ENCODE results near the gene RAD51B.

The RAD51B gene

GRCh38 chr14:68135566-68135965 is 316.0 kb downstream of the RAD51B start:
- Mint-ChIP-seq H3K27me3 (no peaks in the 10 kb centered on the region), H3K4me3 (no peak overlapping the region), H3K36me3 (ENCODE audit: low read depth) (no peaks in the 10 kb centered on the region), H3K27ac (no peak overlapping the region), H3K4me1 (ENCODE audit: low read depth) (peaks cover 4% of the 10 kb centered on the region), H3K9me3 (no peaks in the 10 kb centered on the region)

GRCh38 chr14:68137704-68138619 is 318.4 kb downstream of the RAD51B start:
- Mint-ChIP-seq H3K4me3 (no peak overlapping the region), H3K27ac (no peak overlapping the region), H3K27me3 (no peaks in the 10 kb centered on the region), H3K36me3 (ENCODE audit: low read depth) (no peaks in the 10 kb centered on the region), H3K4me1 (ENCODE audit: low read depth) (peaks cover 4% of the 10 kb centered on the region), H3K9me3 (no peaks in the 10 kb centered on the region)

GRCh38 chr14:68139431-68140075 is 320.0 kb downstream of the RAD51B start:
- Mint-ChIP-seq H3K9me3 (no peaks in the 10 kb centered on the region), H3K27me3 (no peaks in the 10 kb centered on the region), H3K27ac (no peak overlapping the region), H3K4me1 (ENCODE audit: low read depth) (peaks cover 19% of the 10 kb centered on the region), H3K36me3 (ENCODE audit: low read depth) (no peaks in the 10 kb centered on the region), H3K4me3 (no peak overlapping the region)

- Mint-ChIP-seq H3K27me3 (no peaks in the 10 kb centered on the region), H3K27ac (no peak overlapping the region), H3K4me1 (ENCODE audit: low read depth) (peaks cover 23% of the 10 kb centered on the region), H3K36me3 (ENCODE audit: low read depth) (no peaks in the 10 kb centered on the region), H3K9me3 (no peaks in the 10 kb centered on the region), H3K4me3 (no peak overlapping the region)
Observed at GRCh38 chr14:68140076-68140741, 320.6 kb downstream of the RAD51B start.

- no peaks in the 10 kb centered on the region for H3K36me3 Mint-ChIP-seq (ENCODE audit: low read depth)
- H3K27me3 Mint-ChIP-seq: no peaks in the 10 kb centered on the region
- H3K4me1 Mint-ChIP-seq (ENCODE audit: low read depth): peaks cover 23% of the 10 kb centered on the region
- H3K9me3 Mint-ChIP-seq: no peaks in the 10 kb centered on the region
- no peak overlapping the region for H3K4me3 Mint-ChIP-seq
- H3K27ac Mint-ChIP-seq: no peak overlapping the region
Observed at GRCh38 chr14:68140806-68141205, 321.2 kb downstream of the RAD51B start.

GRCh38 chr14:68141281-68142088 is 321.9 kb downstream of the RAD51B start:
- H3K9me3 Mint-ChIP-seq: no peaks in the 10 kb centered on the region
- H3K4me1 Mint-ChIP-seq (ENCODE audit: low read depth): peaks cover 23% of the 10 kb centered on the region
- H3K27me3 Mint-ChIP-seq: no peaks in the 10 kb centered on the region
- no peak overlapping the region for H3K4me3 Mint-ChIP-seq
- H3K27ac Mint-ChIP-seq: peak overlapping the region; percentile 55
- H3K36me3 Mint-ChIP-seq (ENCODE audit: low read depth): no peaks in the 10 kb centered on the region

GRCh38 chr14:68143341-68143841 is 323.8 kb downstream of the RAD51B start:
- peak overlapping the region; percentile 22 for H3K27ac Mint-ChIP-seq
- H3K27me3 Mint-ChIP-seq: no peaks in the 10 kb centered on the region
- H3K4me1 Mint-ChIP-seq (ENCODE audit: low read depth): peaks cover 23% of the 10 kb centered on the region
- peaks cover 7% of the 10 kb centered on the region for H3K36me3 Mint-ChIP-seq (ENCODE audit: low read depth)
- H3K9me3 Mint-ChIP-seq: peaks cover 5% of the 10 kb centered on the region
- H3K4me3 Mint-ChIP-seq: no peak overlapping the region

- Mint-ChIP-seq H3K4me1 (ENCODE audit: low read depth) (peaks cover 23% of the 10 kb centered on the region), H3K9me3 (peaks cover 12% of the 10 kb centered on the region), H3K27me3 (no peaks in the 10 kb centered on the region), H3K27ac (no peak overlapping the region), H3K36me3 (ENCODE audit: low read depth) (peaks cover 13% of the 10 kb centered on the region), H3K4me3 (no peak overlapping the region)
Observed at GRCh38 chr14:68144051-68144681, 324.6 kb downstream of the RAD51B start.

GRCh38 chr14:68145036-68145435 is 325.5 kb downstream of the RAD51B start:
- Mint-ChIP-seq H3K36me3 (ENCODE audit: low read depth) (peaks cover 13% of the 10 kb centered on the region), H3K27ac (no peak overlapping the region), H3K4me3 (no peak overlapping the region), H3K9me3 (peaks cover 12% of the 10 kb centered on the region), H3K27me3 (no peaks in the 10 kb centered on the region), H3K4me1 (ENCODE audit: low read depth) (peaks cover 22% of the 10 kb centered on the region)

GRCh38 chr14:68145539-68145938 is 326.0 kb downstream of the RAD51B start:
- Mint-ChIP-seq H3K4me1 (ENCODE audit: low read depth) (peaks cover 20% of the 10 kb centered on the region), H3K27ac (no peak overlapping the region), H3K9me3 (peaks cover 14% of the 10 kb centered on the region), H3K27me3 (no peaks in the 10 kb centered on the region), H3K36me3 (ENCODE audit: low read depth) (peaks cover 16% of the 10 kb centered on the region), H3K4me3 (no peak overlapping the region)

- peaks cover 25% of the 10 kb centered on the region for H3K36me3 Mint-ChIP-seq (ENCODE audit: low read depth)
- peaks cover 24% of the 10 kb centered on the region for H3K9me3 Mint-ChIP-seq
- H3K27ac Mint-ChIP-seq: no peak overlapping the region
- no peaks in the 10 kb centered on the region for H3K27me3 Mint-ChIP-seq
- no peak overlapping the region for H3K4me3 Mint-ChIP-seq
- peaks cover 20% of the 10 kb centered on the region for H3K4me1 Mint-ChIP-seq (ENCODE audit: low read depth)
Observed at GRCh38 chr14:68146818-68147217, 327.2 kb downstream of the RAD51B start.

GRCh38 chr14:68147303-68147702 is 327.7 kb downstream of the RAD51B start:
- peaks cover 28% of the 10 kb centered on the region for H3K36me3 Mint-ChIP-seq (ENCODE audit: low read depth)
- peaks cover 24% of the 10 kb centered on the region for H3K9me3 Mint-ChIP-seq
- H3K27me3 Mint-ChIP-seq: no peaks in the 10 kb centered on the region
- H3K4me3 Mint-ChIP-seq: no peak overlapping the region
- H3K4me1 Mint-ChIP-seq (ENCODE audit: low read depth): peaks cover 20% of the 10 kb centered on the region
- no peak overlapping the region for H3K27ac Mint-ChIP-seq

- H3K9me3 Mint-ChIP-seq: peaks cover 29% of the 10 kb centered on the region
- peaks cover 34% of the 10 kb centered on the region for H3K36me3 Mint-ChIP-seq (ENCODE audit: low read depth)
- H3K27ac Mint-ChIP-seq: no peak overlapping the region
- H3K27me3 Mint-ChIP-seq: no peaks in the 10 kb centered on the region
- H3K4me3 Mint-ChIP-seq: no peak overlapping the region
- peaks cover 17% of the 10 kb centered on the region for H3K4me1 Mint-ChIP-seq (ENCODE audit: low read depth)
Observed at GRCh38 chr14:68148276-68148675, 328.7 kb downstream of the RAD51B start.

GRCh38 chr14:68148763-68149162 is 329.2 kb downstream of the RAD51B start:
- no peak overlapping the region for H3K27ac Mint-ChIP-seq
- H3K27me3 Mint-ChIP-seq: no peaks in the 10 kb centered on the region
- peaks cover 12% of the 10 kb centered on the region for H3K4me1 Mint-ChIP-seq (ENCODE audit: low read depth)
- H3K4me3 Mint-ChIP-seq: no peak overlapping the region
- peaks cover 30% of the 10 kb centered on the region for H3K9me3 Mint-ChIP-seq
- peaks cover 37% of the 10 kb centered on the region for H3K36me3 Mint-ChIP-seq (ENCODE audit: low read depth)

Data from stimulated activated naive CD8-positive, alpha-beta T cell treated with anti-CD3 and anti-CD28 coated beads, Interleukin-15, Interleukin-2, amounts not matched to agents 100 ng/mL and 50 ng/mL, for 24 hours (primary cell).